SK-N-MC (cell line): ENCODE data around the gene EFS.

Experiments used
- EZH2 ChIP-seq: fragments of 200-600 bp; sonication (generic); IDR thresholded peaks from one replicate; pipeline ENCODE4 v1.6.1; 2017; ENCODE audit warnings: antibody characterized with exemption
- FOXP2 ChIP-seq: optimal IDR thresholded peaks from 2 replicates; pipeline ENCODE3; 2011; ENCODE audit warnings: mild to moderate bottlenecking, moderate library complexity; ENCODE audit not compliant: insufficient read depth; ENCODE audit errors: extremely low read length, control extremely low read depth
- POLR2AphosphoS5 ChIP-seq: IDR thresholded peaks from 2 replicates; pipeline ENCODE4 v1.6.1; 2012; ENCODE audit warnings: mild to moderate bottlenecking, low read depth, low read length, borderline replicate concordance

DNA sequence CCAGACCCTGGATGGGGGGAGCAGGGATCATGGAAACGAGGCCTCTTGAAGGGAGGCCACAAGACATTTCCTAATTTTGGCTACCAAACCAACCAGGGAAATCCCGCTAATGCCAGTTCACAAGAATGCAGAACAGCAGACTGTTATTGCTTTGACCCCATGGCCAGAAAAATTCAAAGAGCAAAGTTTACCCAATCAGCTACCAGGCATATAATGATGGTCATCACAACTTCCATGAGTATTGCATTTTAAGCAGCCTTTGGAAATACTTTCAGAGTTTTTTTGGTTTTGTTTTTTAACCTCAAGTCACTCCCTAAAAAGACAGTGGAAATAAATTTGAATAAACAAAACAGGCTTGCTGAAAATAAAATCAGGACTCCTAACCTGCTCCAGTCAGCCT lies 7.5 kb upstream of the EFS start, which contains the start of gene IL25:
- TF ChIP-seq POLR2AphosphoS5 (no peak), EZH2 (no peak), FOXP2 (no peak)
